AML-193 (cell line): ENCODE data around the gene SIRT5.

Source experiments
- DNase-seq, 2 experiments: peaks; one replicate each; lab custom pipeline; 2025; lab: John Stamatoyannopoulos, UW

SIRT5 gene

GRCh38 chr6:13589801-13590200, 15.4 kb downstream of the SIRT5 start:
- no peak for DNase-seq

GRCh38 chr6:13590574-13591153, 16.3 kb downstream of the SIRT5 start:
- DNase-seq, result no peak

- no peak for DNase-seq
These were observed 17.0 kb downstream of the SIRT5 start for GRCh38 chr6:13591205-13591921.

- no peak for DNase-seq
These were observed 18.7 kb downstream of the SIRT5 start for GRCh38 chr6:13593103-13593502.

GRCh38 chr6:13593720-13594119, 19.3 kb downstream of the SIRT5 start:
- DNase-seq, result no peak

GRCh38 chr6:13597073-13597472, 22.7 kb downstream of the SIRT5 start:
- no peak for DNase-seq

GRCh38 chr6:13600036-13600435, 25.6 kb downstream of the SIRT5 start:
- DNase-seq, result no peak

- no peak for DNase-seq
These were observed 29.7 kb downstream of the SIRT5 start for GRCh38 chr6:13604135-13604534.

GRCh38 chr6:13604546-13605416, 30.4 kb downstream of the SIRT5 start:
- no peak for DNase-seq

GRCh38 chr6:13605634-13606033, 31.2 kb downstream of the SIRT5 start:
- DNase-seq, result no peak

- DNase-seq, result no peak
These were observed 37.3 kb downstream of the SIRT5 start for GRCh38 chr6:13611715-13612114.

GRCh38 chr6:13613029-13613594, 38.7 kb downstream of the SIRT5 start:
- DNase-seq, result no peak

- peak; percentile 51 to 57 for DNase-seq
These were observed 39.9 kb downstream of the SIRT5 start for GRCh38 chr6:13614126-13614925.

GRCh38 chr6:13614926-13615791, 40.8 kb downstream of the SIRT5 start, which contains the start of gene NOL7:
NOL7 (plus strand) TSS chr6:13615335; CDS start chr6:13615359, 24 bp downstream.
- DNase-seq, result peak; percentile 96 to 99

- peak in 1 of 2 experiments; percentile 31 for DNase-seq
These were observed 41.4 kb downstream of the SIRT5 start for GRCh38 chr6:13615792-13616120.

- DNase-seq, result no peak
These were observed 42.7 kb downstream of the SIRT5 start for GRCh38 chr6:13617066-13617465.

- DNase-seq, result peak; percentile 67 to 70
These were observed 50.5 kb downstream of the SIRT5 start for GRCh38 chr6:13624871-13625288.

- no peak for DNase-seq
These were observed 55.2 kb downstream of the SIRT5 start for GRCh38 chr6:13629459-13630116.

GRCh38 chr6:13630499-13630898, 56.1 kb downstream of the SIRT5 start:
- no peak for DNase-seq

- DNase-seq, result no peak
These were observed 58.9 kb downstream of the SIRT5 start for GRCh38 chr6:13633343-13633742.
